ENCODE measurements around the gene GRK3. TPM values are rescaled to one million over a fixed set of nuclear protein-coding genes. Genes with fewer than 3 reads are reported as not detected.

Gene GRK3
- total and polyA plus RNA-seq, 2 donors (not counting 3 experiments of a cell fraction or from before 2014, with no cell fraction given) = 0.68 to 4.4 TPM

- Histone ChIP-seq H3K79me2 (ENCODE audit: control insufficient read depth, insufficient read depth, low read length) (no peaks in the 10 kb centered on the region), H3K4me2 (ENCODE audit: insufficient read depth, low read length) (no peak overlapping the region), H3K36me3 (ENCODE audit: control insufficient read depth in 2 of 2, extremely low read depth in 1 of 2, insufficient read depth in 2 of 2, low read length in 2 of 2) (no peaks in the 10 kb centered on the region), H4K20me1 (replicated peaks; ENCODE audit: control insufficient read depth, extremely low read depth, insufficient read depth, low read length) (no peaks in the 10 kb centered on the region), H3K9me3 (replicated peaks; ENCODE audit: control insufficient read depth, insufficient read depth, low read length) (no peaks in the 10 kb centered on the region), H3K9ac (replicated peaks; ENCODE audit: extremely low read depth, insufficient read depth, low read length) (no peak overlapping the region), H3K4me1 (ENCODE audit: control insufficient read depth, extremely low read depth, insufficient read depth, low read length) (peaks cover 6% of the 10 kb centered on the region), H3K27me3 (ENCODE audit: control insufficient read depth in 2 of 2, insufficient read depth in 2 of 2, low read length in 2 of 2) (peaks cover 8 to 17% of the 10 kb centered on the region in 2 experiments), H3K27ac (ENCODE audit: insufficient read depth, low read depth, low read length) (no peak overlapping the region), H2AFZ (ENCODE audit: low read depth, low read length) (no peak overlapping the region), H3K4me3 (replicated peaks in 1 of 3; ENCODE audit: insufficient read depth in 1 of 3, low read depth in 1 of 3, low read length in 3 of 3) (no peak overlapping the region), H3K9me1 (replicated peaks; ENCODE audit: control insufficient read depth, extremely low read depth, insufficient read depth, low read length) (no peaks in the 10 kb centered on the region)
- CTCF ChIA-PET = interaction anchor here (1.0 kb wide), 1 partner anchor 104 kb away, joined by 4 read pairs; no protein-coding TSS in a partner anchor
- intact Hi-C loops (cut with micrococcal nuclease) = loop anchor here (5.0 kb wide), 1 partner anchor 105 kb away; no protein-coding TSS in a partner anchor
- no peak for FAIRE-seq
- dilution Hi-C loops (cut with MboI; ENCODE audit: extremely low pct_ligation_motif_present, low sequenced_read_pairs) = no loop called here
- no TSS peak for BruUV-seq (replicated peaks)
- no peak for TF ChIP-seq MYC (IDR thresholded peaks at IDR 0.05; ENCODE audit: low read depth, low read length)
- TF ChIP-seq CTCF (IDR thresholded peaks at IDR 0.05; ENCODE audit: extremely low read depth in 1 of 2, insufficient read depth in 1 of 2, low read depth in 1 of 2, low read length in 2 of 2) = no peak
- TF ChIP-seq GATA2 (IDR thresholded peaks at IDR 0.05; ENCODE audit: insufficient read depth, insufficient read length, low read depth, low read length) = no peak
- TF ChIP-seq, protein P1, sequence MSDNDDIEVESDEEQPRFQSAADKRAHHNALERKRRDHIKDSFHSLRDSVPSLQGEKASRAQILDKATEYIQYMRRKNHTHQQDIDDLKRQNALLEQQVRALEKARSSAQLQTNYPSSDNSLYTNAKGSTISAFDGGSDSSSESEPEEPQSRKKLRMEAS (IDR thresholded peaks at IDR 0.05; ENCODE audit: insufficient read depth, insufficient read length) = no peak
- TF ChIP-seq POLR2AphosphoS5 (IDR thresholded peaks at IDR 0.05; ENCODE audit: insufficient read depth, low read depth, low read length) = no peak
- no peak for TF ChIP-seq EZH2 (IDR thresholded peaks at IDR 0.05; ENCODE audit: borderline replicate concordance, low read depth, low read length, severe bottlenecking)
- no peak for TF ChIP-seq JUN (IDR thresholded peaks at IDR 0.05; ENCODE audit: borderline replicate concordance, insufficient read depth, insufficient read length, low read depth)
- no peak for TF ChIP-seq POLR2A (IDR thresholded peaks at IDR 0.05; ENCODE audit: low read depth, low read length)
- TF ChIP-seq FOS (IDR thresholded peaks at IDR 0.05; ENCODE audit: borderline replicate concordance, insufficient read depth, low read length) = no peak
- no peak for DNase-seq (ENCODE audit: low read depth, low spot score)
- POLR2A ChIA-PET = no interaction called here
These were observed 2.4 kb downstream of the GRK3 start for GRCh38 chr22:25566898-25567235.
